HG03575 (cell line): ENCODE measurements around the gene FGF10.

Source experiments
- ATAC-seq: cut with Tn5 transposase; IDR thresholded peaks from one replicate; pipeline ENCODE4 v1.9.1; 2021; ENCODE audit not compliant: unreplicated experiment, insufficient number of reproducible peaks, low FRiP score; ENCODE audit errors: extremely low read depth

The FGF10 gene

GRCh38 chr5:44361342-44362001, 27.7 kb downstream of the FGF10 start:
- ATAC-seq, result no peak

GRCh38 chr5:44360919-44361318, 28.3 kb downstream of the FGF10 start:
- no peak for ATAC-seq

GRCh38 chr5:44358421-44358820, 30.8 kb downstream of the FGF10 start:
- no peak for ATAC-seq

- ATAC-seq, result no peak
These were observed 33.0 kb downstream of the FGF10 start for GRCh38 chr5:44356231-44356630.

- no peak for ATAC-seq
These were observed 43.3 kb downstream of the FGF10 start for GRCh38 chr5:44345871-44346270.

- no peak for ATAC-seq
These were observed 52.5 kb downstream of the FGF10 start for GRCh38 chr5:44336708-44337107.

GRCh38 chr5:44334622-44335021, 54.6 kb downstream of the FGF10 start:
- ATAC-seq, result no peak

- no peak for ATAC-seq
These were observed 56.8 kb downstream of the FGF10 start for GRCh38 chr5:44332285-44332971.

- no peak for ATAC-seq
These were observed 57.7 kb downstream of the FGF10 start for GRCh38 chr5:44331471-44332050.

- no peak for ATAC-seq
These were observed 59.5 kb downstream of the FGF10 start for GRCh38 chr5:44329716-44330115.

- ATAC-seq, result no peak
These were observed 68.0 kb downstream of the FGF10 start for GRCh38 chr5:44321144-44321725.

- no peak for ATAC-seq
These were observed 69.0 kb downstream of the FGF10 start for GRCh38 chr5:44320188-44320587.

GRCh38 chr5:44318883-44319282, 70.3 kb downstream of the FGF10 start:
- ATAC-seq, result no peak

GRCh38 chr5:44312374-44312773, 76.8 kb downstream of the FGF10 start:
- no peak for ATAC-seq

GRCh38 chr5:44300551-44300950, 88.7 kb downstream of the FGF10 start:
- ATAC-seq, result no peak

- ATAC-seq, result no peak
These were observed 89.8 kb downstream of the FGF10 start for GRCh38 chr5:44299394-44299793.

- ATAC-seq, result no peak
These were observed 94.7 kb downstream of the FGF10 start for GRCh38 chr5:44294516-44294915.

GRCh38 chr5:44292736-44293135, 96.5 kb downstream of the FGF10 start:
- no peak for ATAC-seq

GRCh38 chr5:44278469-44278868, 110.8 kb downstream of the FGF10 start:
- ATAC-seq, result no peak

- ATAC-seq, result no peak
These were observed 113.3 kb downstream of the FGF10 start for GRCh38 chr5:44275908-44276307.
